Osteocyte (in vitro differentiated cells): ENCODE results near the gene SLAIN2. TPM values are rescaled to one million over a fixed set of nuclear protein-coding genes. Genes with fewer than 3 reads are reported as not detected.

ENCODE experiments used
- DNase-seq: peaks from one replicate; pipeline ENCODE4 v3.0.0; 2021; ENCODE audit warnings: mixed read lengths; ENCODE audit not compliant: unreplicated experiment; ENCODE audit errors: extremely low spot score
- H3K27ac Mint-ChIP-seq: one replicate; pipeline ENCODE4 v1.8.0; 2021; ENCODE audit warnings: mild to moderate bottlenecking, mixed read lengths; ENCODE audit not compliant: unreplicated experiment
- H3K27me3 Mint-ChIP-seq: one replicate; pipeline ENCODE4 v1.8.0; 2021; ENCODE audit warnings: mixed read lengths; ENCODE audit not compliant: unreplicated experiment
- H3K36me3 Mint-ChIP-seq: one replicate; pipeline ENCODE4 v1.8.0; 2021; ENCODE audit warnings: mixed read lengths; ENCODE audit not compliant: unreplicated experiment
- H3K4me1 Mint-ChIP-seq: one replicate; pipeline ENCODE4 v1.8.0; 2021; ENCODE audit warnings: mixed read lengths; ENCODE audit not compliant: unreplicated experiment
- H3K4me3 Mint-ChIP-seq: one replicate; pipeline ENCODE4 v1.8.0; 2021; ENCODE audit warnings: mild to moderate bottlenecking, moderate library complexity, mixed read lengths; ENCODE audit not compliant: unreplicated experiment
- H3K9me3 Mint-ChIP-seq: one replicate; pipeline ENCODE4 v1.8.0; 2021; ENCODE audit warnings: mixed read lengths; ENCODE audit not compliant: unreplicated experiment
- total RNA-seq: library from RNA; stranded (reverse); gene quantifications from 2 replicates; pipeline ENCODE4 v1.2.1, GENCODE V29; 2021
- TF ChIP-seq, protein P1 (sequence below): fragments of 200-600 bp; sonication (generic); IDR thresholded peaks from 2 replicates; pipeline ENCODE4 v1.5.0; 2021; ENCODE audit warnings: antibody characterized with exemption, mild to moderate bottlenecking, moderate library complexity

The SLAIN2 gene
- total RNA-seq, 1 donor from 2014 or later: 82.7 TPM

DNA sequence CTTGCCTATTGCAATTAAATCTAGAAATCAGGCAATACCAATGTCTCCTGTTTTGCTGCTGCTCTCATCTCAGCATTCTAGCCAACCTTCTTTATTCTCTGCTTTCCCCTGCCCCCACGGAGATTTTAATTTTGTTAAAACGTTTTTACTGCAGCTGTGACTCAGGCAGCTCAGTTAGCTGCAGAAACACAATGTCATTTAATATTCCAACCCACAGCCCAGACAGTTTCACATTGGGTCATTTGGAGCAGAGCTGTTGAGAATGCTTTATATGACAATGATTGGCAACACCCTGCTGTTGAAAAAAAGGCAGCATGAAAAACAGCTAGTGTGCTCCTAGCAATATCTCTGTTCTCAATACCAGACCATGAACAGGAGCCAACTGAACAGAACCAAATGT is 129.2 kb downstream of the SLAIN2 start:
- Mint-ChIP-seq H3K9me3 (no peaks in the 10 kb centered on the region), H3K4me3 (no peak overlapping the region), H3K27ac (no peak overlapping the region), H3K36me3 (no peaks in the 10 kb centered on the region), H3K4me1 (peaks cover 7% of the 10 kb centered on the region), H3K27me3 (peaks cover 27% of the 10 kb centered on the region)
- no peak for DNase-seq
- TF ChIP-seq, protein P1, sequence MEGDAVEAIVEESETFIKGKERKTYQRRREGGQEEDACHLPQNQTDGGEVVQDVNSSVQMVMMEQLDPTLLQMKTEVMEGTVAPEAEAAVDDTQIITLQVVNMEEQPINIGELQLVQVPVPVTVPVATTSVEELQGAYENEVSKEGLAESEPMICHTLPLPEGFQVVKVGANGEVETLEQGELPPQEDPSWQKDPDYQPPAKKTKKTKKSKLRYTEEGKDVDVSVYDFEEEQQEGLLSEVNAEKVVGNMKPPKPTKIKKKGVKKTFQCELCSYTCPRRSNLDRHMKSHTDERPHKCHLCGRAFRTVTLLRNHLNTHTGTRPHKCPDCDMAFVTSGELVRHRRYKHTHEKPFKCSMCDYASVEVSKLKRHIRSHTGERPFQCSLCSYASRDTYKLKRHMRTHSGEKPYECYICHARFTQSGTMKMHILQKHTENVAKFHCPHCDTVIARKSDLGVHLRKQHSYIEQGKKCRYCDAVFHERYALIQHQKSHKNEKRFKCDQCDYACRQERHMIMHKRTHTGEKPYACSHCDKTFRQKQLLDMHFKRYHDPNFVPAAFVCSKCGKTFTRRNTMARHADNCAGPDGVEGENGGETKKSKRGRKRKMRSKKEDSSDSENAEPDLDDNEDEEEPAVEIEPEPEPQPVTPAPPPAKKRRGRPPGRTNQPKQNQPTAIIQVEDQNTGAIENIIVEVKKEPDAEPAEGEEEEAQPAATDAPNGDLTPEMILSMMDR: no peak

DNA sequence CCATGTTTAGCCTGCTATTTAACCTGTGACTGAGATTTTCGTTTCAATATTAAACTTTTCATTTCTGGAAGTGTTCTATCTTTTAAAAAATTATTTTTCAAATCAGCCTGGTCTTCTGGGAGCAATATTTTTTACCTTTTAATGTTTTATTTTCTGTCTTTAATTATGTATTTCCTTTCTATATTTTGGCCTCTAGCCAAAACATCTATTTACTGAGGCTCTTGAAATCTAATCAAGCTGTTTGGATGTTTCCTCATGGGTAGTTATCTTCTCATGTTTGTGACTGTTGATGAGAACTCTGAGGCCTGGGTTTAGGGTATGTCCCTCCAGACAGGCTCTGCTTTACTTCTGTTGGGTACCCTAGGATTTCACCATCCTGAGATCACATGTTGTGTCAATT is 131.5 kb downstream of the SLAIN2 start:
- Mint-ChIP-seq H3K4me1 (peaks cover 4% of the 10 kb centered on the region), H3K27me3 (peaks cover 29% of the 10 kb centered on the region), H3K9me3 (no peaks in the 10 kb centered on the region), H3K4me3 (no peak overlapping the region), H3K36me3 (no peaks in the 10 kb centered on the region), H3K27ac (no peak overlapping the region)
- TF ChIP-seq, protein P1: no peak
- DNase-seq: no peak

DNA sequence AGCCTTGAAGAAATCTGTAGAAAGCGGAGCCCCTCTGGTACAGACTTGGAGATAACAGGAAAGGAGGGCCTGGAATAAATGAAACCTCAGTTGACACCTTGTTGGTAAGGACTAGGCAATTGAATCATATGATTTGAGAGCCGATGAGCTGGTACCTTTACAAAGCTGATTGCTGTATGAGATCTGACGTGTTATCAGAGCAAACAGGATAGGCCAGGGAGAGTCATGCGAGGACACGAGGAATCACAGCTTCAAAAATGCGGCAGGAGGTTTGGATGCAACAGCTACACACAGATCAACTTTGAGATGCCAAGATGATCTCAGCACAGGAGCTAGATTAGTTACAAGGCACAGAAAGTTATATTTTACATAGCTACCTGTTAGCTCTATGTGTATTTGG is 134.4 kb downstream of the SLAIN2 start:
- H3K27ac Mint-ChIP-seq: no peak overlapping the region
- H3K27me3 Mint-ChIP-seq: peaks cover 24% of the 10 kb centered on the region
- H3K4me1 Mint-ChIP-seq: no peaks in the 10 kb centered on the region
- H3K36me3 Mint-ChIP-seq: no peaks in the 10 kb centered on the region
- H3K4me3 Mint-ChIP-seq: no peak overlapping the region
- TF ChIP-seq, protein P1: no peak
- no peaks in the 10 kb centered on the region for H3K9me3 Mint-ChIP-seq
- no peak for DNase-seq

Other genes with a start within 250 kb of the SLAIN2 start
- not detected in 2 replicates for gene TXK, start 207.3 kb upstream of the SLAIN2 start, total RNA-seq
- 0.13 TPM in 1 of 2 replicates, not detected in the other for gene TEC, start 71.7 kb upstream of the SLAIN2 start, total RNA-seq
- 0.21 TPM in 1 of 2 replicates, not detected in the other for gene SLC10A4, start 141.8 kb downstream of the SLAIN2 start, total RNA-seq
- not detected in 2 replicates for gene ZAR1, start 148.7 kb downstream of the SLAIN2 start, total RNA-seq